ENCODE data around the gene PANK2.

GRCh38 chr20:3875378-3875974 lies 13.7 kb upstream of the PANK2 start:
- TF ChIP-seq JUND (IDR thresholded peaks at IDR 0.05; ENCODE audit: low read length) (no peak), CTCF (IDR thresholded peaks at IDR 0.05; ENCODE audit: control extremely low read depth in 1 of 3, insufficient read depth in 1 of 3, low read depth in 1 of 3, low read length in 3 of 3) (no peak), RAD21 (IDR thresholded peaks at IDR 0.05 in 1 of 2, conservative IDR thresholded peaks at IDR 0.05 in 1 of 2; ENCODE audit: low read depth in 2 of 2, low read length in 2 of 2) (no peak), POLR2A (IDR thresholded peaks at IDR 0.05; ENCODE audit: control extremely low read depth in 1 of 2, low read depth in 2 of 2, low read length in 2 of 2) (no peak), GTF2F1 (IDR thresholded peaks at IDR 0.05; ENCODE audit: borderline replicate concordance, low read depth, low read length) (no peak), EGR1 (IDR thresholded peaks at IDR 0.05; ENCODE audit: borderline replicate concordance, low read depth, low read length) (no peak), RFX5 (IDR thresholded peaks at IDR 0.05; ENCODE audit: borderline replicate concordance, low read depth, low read length) (no peak), NRF1 (IDR thresholded peaks at IDR 0.05; ENCODE audit: low read depth, low read length) (no peak), POLR2AphosphoS5 (IDR thresholded peaks at IDR 0.05; ENCODE audit: low read depth, low read length) (peak; percentile 51; the same call in 1 of the 2 replicates), PHF8 (conservative IDR thresholded peaks at IDR 0.05; ENCODE audit: low read depth, low read length) (no peak), EZH2 (IDR thresholded peaks at IDR 0.05; ENCODE audit: low read depth, low read length, severe bottlenecking) (no peak)
- TF ChIP-seq, protein P1, sequence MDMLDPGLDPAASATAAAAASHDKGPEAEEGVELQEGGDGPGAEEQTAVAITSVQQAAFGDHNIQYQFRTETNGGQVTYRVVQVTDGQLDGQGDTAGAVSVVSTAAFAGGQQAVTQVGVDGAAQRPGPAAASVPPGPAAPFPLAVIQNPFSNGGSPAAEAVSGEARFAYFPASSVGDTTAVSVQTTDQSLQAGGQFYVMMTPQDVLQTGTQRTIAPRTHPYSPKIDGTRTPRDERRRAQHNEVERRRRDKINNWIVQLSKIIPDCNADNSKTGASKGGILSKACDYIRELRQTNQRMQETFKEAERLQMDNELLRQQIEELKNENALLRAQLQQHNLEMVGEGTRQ (IDR thresholded peaks at IDR 0.05; ENCODE audit: low read length), result no peak
- TF ChIP-seq, protein P2, sequence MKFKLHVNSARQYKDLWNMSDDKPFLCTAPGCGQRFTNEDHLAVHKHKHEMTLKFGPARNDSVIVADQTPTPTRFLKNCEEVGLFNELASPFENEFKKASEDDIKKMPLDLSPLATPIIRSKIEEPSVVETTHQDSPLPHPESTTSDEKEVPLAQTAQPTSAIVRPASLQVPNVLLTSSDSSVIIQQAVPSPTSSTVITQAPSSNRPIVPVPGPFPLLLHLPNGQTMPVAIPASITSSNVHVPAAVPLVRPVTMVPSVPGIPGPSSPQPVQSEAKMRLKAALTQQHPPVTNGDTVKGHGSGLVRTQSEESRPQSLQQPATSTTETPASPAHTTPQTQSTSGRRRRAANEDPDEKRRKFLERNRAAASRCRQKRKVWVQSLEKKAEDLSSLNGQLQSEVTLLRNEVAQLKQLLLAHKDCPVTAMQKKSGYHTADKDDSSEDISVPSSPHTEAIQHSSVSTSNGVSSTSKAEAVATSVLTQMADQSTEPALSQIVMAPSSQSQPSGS (IDR thresholded peaks at IDR 0.05; ENCODE audit: low read length), result no peak
- TF ChIP-seq, protein P3, sequence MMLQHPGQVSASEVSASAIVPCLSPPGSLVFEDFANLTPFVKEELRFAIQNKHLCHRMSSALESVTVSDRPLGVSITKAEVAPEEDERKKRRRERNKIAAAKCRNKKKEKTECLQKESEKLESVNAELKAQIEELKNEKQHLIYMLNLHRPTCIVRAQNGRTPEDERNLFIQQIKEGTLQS (IDR thresholded peaks at IDR 0.05; ENCODE audit: insufficient read depth, low read depth, low read length), result no peak
